HG03060 (cell line): ENCODE data around the gene CFAP299.
A peak's percentile ranks its signal among the peaks of the same experiment; 100 is the strongest.
"Not testable (repeated sequence)": the region's sequence is repeated elsewhere in the genome, so short reads cannot be mapped to it uniquely, and the experiment has no call there.

ENCODE experiments used
- ATAC-seq: cut with Tn5 transposase; IDR thresholded peaks from one replicate; pipeline ENCODE4 v1.9.1; 2021; ENCODE audit warnings: low read depth, moderate number of reproducible peaks; ENCODE audit not compliant: unreplicated experiment

CFAP299 gene

GRCh38 chr4:80324171-80324570, 11.4 kb upstream of the CFAP299 start:
- ATAC-seq: no peak

- no peak for ATAC-seq
Measured at GRCh38 chr4:80331693-80332092, 3.8 kb upstream of the CFAP299 start.

- no peak for ATAC-seq
Measured at GRCh38 chr4:80333121-80333520, 2.4 kb upstream of the CFAP299 start.

GRCh38 chr4:80334568-80334967, 962 bp upstream of the CFAP299 start:
- no peak for ATAC-seq

- no peak for ATAC-seq
Measured at GRCh38 chr4:80335226-80335553, 340 bp upstream of the CFAP299 start.

DNA sequence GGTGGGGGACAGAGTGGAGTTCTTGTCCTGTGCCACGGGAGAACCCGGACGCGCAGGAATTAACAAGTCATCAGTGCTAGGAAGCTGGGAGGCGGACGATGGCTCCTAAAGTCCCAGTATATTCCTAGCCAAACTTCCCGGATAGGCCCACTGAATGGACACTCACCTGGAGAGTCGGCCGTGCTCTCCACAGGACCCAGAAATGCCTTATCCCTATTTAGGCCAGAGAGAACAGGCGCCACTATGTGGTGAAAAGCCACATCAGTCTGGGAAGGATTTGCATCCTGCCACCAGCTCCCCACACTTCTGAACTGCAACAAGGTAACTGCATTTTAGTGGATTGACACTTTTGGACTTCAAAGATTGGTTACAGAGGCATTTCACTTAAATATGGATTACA, 1.1 kb downstream of the CFAP299 start:
- ATAC-seq: no peak

GRCh38 chr4:80340036-80340435, 4.5 kb downstream of the CFAP299 start:
- no peak for ATAC-seq

DNA sequence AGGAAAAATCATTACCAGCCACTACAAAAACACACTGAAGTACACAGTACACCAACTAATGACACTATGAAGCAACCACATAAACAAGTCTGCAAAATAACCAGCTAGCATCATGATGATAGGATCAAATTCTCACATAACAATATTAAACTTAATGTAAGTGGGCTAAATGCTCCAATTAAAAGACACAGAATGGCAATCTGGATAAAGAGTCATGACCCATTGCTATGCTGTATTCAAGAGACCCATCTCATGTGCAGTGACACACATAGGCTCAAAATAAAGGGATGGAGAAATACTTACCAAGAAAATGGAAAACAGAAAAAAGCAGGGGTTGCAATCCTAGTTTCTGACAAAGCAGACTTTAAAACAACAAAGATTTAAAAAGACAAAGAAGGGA, 7.2 kb downstream of the CFAP299 start:
- not testable (repeated sequence) for ATAC-seq

GRCh38 chr4:80343887-80344286, 8.4 kb downstream of the CFAP299 start:
- no peak for ATAC-seq

DNA sequence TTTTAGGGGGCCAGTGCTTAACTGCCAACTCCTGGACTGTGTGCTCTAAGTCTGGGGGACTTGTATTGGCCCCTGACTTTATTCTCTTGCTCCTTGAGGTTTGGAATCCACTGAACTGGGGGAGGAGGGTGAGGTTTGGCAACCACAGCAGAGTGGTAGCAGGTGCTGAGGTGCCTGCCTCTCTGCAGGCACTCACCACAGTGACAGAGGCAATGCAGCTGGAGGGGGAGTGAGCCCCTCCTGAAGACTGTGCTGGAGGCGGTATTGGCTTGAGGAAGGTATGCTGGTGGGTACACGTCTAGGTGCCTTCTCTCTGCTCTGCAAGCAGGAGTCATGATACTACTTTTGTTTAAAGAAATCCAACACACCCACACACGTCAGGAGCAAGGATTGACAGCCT, 24.6 kb downstream of the CFAP299 start:
- no peak for ATAC-seq

GRCh38 chr4:80360900-80361299, 25.4 kb downstream of the CFAP299 start:
- ATAC-seq: no peak

DNA sequence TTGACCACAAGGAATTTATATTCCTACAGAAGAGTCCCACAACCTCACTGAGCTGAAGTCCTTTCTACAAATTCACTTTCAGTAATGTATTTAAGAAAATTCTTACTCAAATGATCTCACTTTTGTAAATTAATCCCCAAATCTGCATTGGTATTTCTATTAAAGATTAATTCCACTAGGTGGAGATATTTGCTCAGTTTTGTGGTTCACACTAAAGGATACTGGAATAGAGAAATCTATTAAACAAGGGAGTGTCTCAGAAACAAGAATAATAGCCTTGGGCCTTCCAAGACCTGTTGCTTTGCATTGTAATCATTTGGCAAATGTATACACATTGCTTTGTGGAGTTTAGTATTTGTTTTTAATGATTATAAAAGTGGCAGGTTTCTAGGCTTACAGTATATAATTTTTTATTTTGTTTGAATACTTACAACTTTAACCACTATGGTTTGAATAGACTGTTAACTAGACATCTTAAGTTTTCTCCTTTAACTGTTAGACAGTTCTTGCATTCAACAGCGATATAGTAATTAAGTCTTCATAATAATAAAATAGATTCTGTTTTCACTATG, 25.9 kb downstream of the CFAP299 start:
- ATAC-seq: no peak

DNA sequence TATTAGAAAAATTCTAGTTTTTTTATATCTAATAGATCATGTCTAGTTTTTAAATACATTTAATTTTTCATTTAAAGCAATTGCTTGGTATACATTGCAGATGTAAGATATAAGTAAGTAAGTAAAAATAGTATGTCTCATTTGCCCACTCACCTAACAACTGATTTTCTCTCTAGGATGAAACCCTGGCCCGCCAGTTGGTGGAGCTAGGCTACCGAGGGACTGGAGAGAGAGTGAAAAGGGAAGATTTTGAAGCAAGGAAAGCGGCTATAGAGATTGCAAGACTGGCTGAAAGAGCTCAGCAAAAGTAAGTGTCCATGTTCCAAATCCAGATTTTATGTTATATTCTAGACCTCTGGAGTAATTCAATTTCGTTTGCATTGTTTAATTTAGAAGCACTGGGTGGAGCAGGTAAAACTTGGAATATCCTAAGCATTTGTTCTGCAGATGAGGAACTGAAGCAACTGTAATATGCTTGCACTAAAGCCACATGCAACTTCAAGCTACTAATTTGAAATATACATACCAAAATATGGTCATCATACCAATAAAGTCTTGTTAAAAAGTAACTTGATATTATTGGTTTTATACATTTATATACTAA, 27.1 kb downstream of the CFAP299 start:
- peak; percentile 42 for ATAC-seq

DNA sequence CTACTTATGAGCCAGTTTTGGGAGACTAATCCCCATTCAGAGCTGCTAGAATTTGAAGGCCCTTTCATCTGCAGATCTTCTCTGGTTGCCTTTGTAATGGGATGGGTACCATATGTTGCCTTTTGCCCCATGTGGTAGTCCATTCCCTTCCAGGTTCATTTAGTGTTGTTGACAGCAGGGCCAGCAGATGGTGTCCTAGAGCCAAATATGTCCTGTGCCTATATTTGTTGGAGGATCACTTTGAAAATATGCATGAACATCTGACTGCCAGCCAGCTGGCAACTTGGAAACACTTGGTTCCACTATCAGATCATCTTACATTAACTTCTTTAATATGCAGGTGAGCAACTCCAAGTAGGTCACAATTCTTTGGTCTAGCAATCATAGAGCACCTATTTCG, 30.4 kb downstream of the CFAP299 start:
- ATAC-seq: peak; percentile 77

DNA sequence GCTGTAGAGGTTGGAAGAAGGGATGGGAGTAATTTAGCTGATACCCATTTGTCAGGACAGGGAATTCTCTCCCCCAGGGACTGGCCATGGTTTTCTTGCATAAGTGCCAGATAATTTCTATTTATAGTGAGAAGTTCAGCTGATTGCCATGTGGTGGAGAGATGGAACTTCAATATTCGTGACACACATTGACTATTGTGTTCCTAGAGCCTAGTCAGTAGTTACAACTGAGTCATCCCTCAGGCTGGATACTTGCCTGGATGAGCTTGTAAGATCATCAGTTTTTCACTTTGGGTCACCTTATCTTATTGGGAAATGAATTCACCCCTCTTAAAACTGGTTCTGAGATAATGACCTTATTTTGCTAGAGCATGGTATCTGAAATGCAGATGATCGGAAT, 32.2 kb downstream of the CFAP299 start:
- ATAC-seq: no peak

DNA sequence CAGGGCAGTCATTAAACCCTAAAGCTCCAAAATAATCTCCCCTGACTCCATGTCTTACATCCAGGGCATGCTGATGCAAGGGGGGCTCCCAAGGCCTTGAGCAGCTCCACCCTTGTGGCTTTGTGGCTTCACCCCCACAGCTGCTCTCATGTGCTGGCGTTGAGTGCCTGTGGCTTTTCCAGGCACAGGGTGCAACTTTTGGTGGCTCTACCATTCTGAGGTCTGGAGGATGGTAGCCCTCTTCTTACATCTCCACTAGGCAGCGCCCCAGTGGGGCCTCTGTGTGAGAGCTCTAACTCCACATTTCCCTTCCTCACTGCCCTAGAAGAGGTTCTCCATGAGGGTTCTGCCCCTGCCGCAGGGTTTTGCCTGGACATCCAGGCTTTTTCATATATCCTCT, 35.1 kb downstream of the CFAP299 start:
- no peak for ATAC-seq

GRCh38 chr4:80371046-80371445, 35.5 kb downstream of the CFAP299 start:
- ATAC-seq: no peak

DNA sequence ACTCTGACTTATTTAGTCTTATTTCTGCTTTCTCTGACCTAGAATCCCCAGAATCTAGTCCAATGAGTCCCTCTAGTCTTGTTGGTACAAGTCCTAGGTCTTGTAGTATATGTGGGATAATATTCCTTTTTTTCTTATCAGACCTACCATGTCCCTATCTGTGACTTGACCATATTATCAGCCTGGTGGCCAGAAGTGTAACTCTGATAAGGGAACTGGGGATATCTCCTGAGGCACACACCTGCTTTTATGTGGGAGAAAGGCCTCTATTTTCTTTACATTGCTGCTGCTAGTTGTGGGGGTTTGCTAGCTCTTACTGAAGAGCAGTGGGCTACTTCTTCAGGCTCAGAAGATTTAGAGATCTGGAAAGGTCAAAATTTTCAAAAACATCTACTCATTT, 38.6 kb downstream of the CFAP299 start:
- no peak for ATAC-seq

- no peak for ATAC-seq
Measured at GRCh38 chr4:80382090-80382832, 46.7 kb downstream of the CFAP299 start.

- no peak for ATAC-seq
Measured at GRCh38 chr4:80385397-80386280, 50.1 kb downstream of the CFAP299 start.

GRCh38 chr4:80386281-80386886, 50.9 kb downstream of the CFAP299 start:
- no peak for ATAC-seq
